WTC11 (cell line): ENCODE measurements around the gene TMEFF2.

ENCODE experiments used
- CREB1 ChIP-seq: sonication (generic); formaldehyde crosslinking; IDR thresholded peaks from 2 replicates; pipeline ENCODE4 v1.8.0; 2023; ENCODE audit warnings: mild to moderate bottlenecking, missing genetic modification reagents
- CREM ChIP-seq: sonication (generic); formaldehyde crosslinking; IDR thresholded peaks from 2 replicates; pipeline ENCODE4 v1.8.1; 2022; ENCODE audit warnings: mild to moderate bottlenecking, missing genetic modification reagents, moderate library complexity
- CTCF ChIP-seq: fragments of 200-600 bp; IDR thresholded peaks from 2 replicates; pipeline ENCODE4 v1.8.0; 2022; ENCODE audit warnings: antibody characterized with exemption
- ETV6 ChIP-seq: sonication (generic); formaldehyde crosslinking; IDR thresholded peaks from 2 replicates; pipeline ENCODE4 v1.8.1; 2022; ENCODE audit warnings: mild to moderate bottlenecking, missing genetic modification reagents
- NFE2L1 ChIP-seq: sonication (generic); formaldehyde crosslinking; IDR thresholded peaks from 2 replicates; pipeline ENCODE4 v1.8.1; 2023; ENCODE audit warnings: missing genetic modification reagents
- NFYB ChIP-seq: sonication (generic); formaldehyde crosslinking; conservative IDR thresholded peaks from 2 replicates; pipeline ENCODE4 v1.8.0; 2022; ENCODE audit warnings: low read depth, missing genetic modification reagents
- PREB ChIP-seq: sonication (generic); formaldehyde crosslinking; IDR thresholded peaks from 2 replicates; pipeline ENCODE4 v1.8.1; 2022; ENCODE audit warnings: mild to moderate bottlenecking, missing genetic modification reagents, moderate library complexity, borderline replicate concordance
- SMAD3 ChIP-seq: sonication (generic); formaldehyde crosslinking; IDR thresholded peaks from 2 replicates; pipeline ENCODE4 v1.8.0; 2022; ENCODE audit warnings: missing genetic modification reagents, mild to moderate bottlenecking, borderline replicate concordance
- SMAD4 ChIP-seq: sonication (generic); formaldehyde crosslinking; IDR thresholded peaks from 2 replicates; pipeline ENCODE4 v1.8.0; 2022; ENCODE audit warnings: mild to moderate bottlenecking, missing genetic modification reagents
- SP1 ChIP-seq: sonication (generic); formaldehyde crosslinking; conservative IDR thresholded peaks from 2 replicates; pipeline ENCODE4 v1.8.1; 2022; ENCODE audit warnings: missing genetic modification reagents
- TP53 ChIP-seq: sonication (generic); formaldehyde crosslinking; IDR thresholded peaks from 2 replicates; pipeline ENCODE4 v1.8.1; 2023; ENCODE audit warnings: mild to moderate bottlenecking, missing genetic modification reagents
- TF ChIP-seq, protein P1 (sequence below): sonication (generic); formaldehyde crosslinking; conservative IDR thresholded peaks from 2 replicates; pipeline ENCODE4 v1.8.1; 2023; ENCODE audit warnings: mild to moderate bottlenecking, low read depth, missing genetic modification reagents, moderate library complexity
- TF ChIP-seq, protein P2 (sequence below): sonication (generic); formaldehyde crosslinking; conservative IDR thresholded peaks from 2 replicates; pipeline ENCODE4 v1.8.1; 2022; ENCODE audit warnings: mild to moderate bottlenecking, missing genetic modification reagents
- TF ChIP-seq, protein P3 (sequence below): sonication (generic); formaldehyde crosslinking; IDR thresholded peaks from 2 replicates; pipeline ENCODE4 v1.8.1; 2023; ENCODE audit warnings: mild to moderate bottlenecking, missing genetic modification reagents

DNA sequence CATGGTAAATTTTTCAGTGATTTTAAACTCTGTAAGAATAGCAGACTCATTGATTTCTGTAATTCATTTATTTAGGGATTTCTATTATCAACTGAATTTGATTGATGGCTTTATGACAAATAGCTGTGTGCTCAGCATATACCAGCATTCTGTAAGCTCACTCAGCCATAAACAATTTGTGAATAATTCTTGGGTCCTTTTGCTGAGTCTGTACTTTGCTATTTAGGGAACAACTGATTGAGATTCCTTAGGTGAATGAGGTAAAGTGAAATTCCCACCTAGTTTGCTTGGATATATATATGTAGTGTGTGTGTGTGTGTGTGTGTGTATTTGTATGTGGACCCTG, 271.1 kb downstream of the TMEFF2 start:
- TF ChIP-seq CTCF (no peak), SP1 (CRISPR knock-in tag) (no peak), SMAD4 (CRISPR knock-in tag) (no peak), NFYB (CRISPR knock-in tag) (no peak), SMAD3 (CRISPR knock-in tag) (no peak), PREB (CRISPR knock-in tag) (no peak), NFE2L1 (CRISPR knock-in tag) (no peak), CREB1 (CRISPR knock-in tag) (no peak), CREM (no peak), TP53 (CRISPR knock-in tag) (no peak), ETV6 (CRISPR knock-in tag) (no peak)
- TF ChIP-seq, protein P1, sequence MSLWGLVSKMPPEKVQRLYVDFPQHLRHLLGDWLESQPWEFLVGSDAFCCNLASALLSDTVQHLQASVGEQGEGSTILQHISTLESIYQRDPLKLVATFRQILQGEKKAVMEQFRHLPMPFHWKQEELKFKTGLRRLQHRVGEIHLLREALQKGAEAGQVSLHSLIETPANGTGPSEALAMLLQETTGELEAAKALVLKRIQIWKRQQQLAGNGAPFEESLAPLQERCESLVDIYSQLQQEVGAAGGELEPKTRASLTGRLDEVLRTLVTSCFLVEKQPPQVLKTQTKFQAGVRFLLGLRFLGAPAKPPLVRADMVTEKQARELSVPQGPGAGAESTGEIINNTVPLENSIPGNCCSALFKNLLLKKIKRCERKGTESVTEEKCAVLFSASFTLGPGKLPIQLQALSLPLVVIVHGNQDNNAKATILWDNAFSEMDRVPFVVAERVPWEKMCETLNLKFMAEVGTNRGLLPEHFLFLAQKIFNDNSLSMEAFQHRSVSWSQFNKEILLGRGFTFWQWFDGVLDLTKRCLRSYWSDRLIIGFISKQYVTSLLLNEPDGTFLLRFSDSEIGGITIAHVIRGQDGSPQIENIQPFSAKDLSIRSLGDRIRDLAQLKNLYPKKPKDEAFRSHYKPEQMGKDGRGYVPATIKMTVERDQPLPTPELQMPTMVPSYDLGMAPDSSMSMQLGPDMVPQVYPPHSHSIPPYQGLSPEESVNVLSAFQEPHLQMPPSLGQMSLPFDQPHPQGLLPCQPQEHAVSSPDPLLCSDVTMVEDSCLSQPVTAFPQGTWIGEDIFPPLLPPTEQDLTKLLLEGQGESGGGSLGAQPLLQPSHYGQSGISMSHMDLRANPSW (CRISPR knock-in tag) = no peak
- TF ChIP-seq, protein P2, sequence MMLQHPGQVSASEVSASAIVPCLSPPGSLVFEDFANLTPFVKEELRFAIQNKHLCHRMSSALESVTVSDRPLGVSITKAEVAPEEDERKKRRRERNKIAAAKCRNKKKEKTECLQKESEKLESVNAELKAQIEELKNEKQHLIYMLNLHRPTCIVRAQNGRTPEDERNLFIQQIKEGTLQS (CRISPR knock-in tag) = no peak
- TF ChIP-seq, protein P3, sequence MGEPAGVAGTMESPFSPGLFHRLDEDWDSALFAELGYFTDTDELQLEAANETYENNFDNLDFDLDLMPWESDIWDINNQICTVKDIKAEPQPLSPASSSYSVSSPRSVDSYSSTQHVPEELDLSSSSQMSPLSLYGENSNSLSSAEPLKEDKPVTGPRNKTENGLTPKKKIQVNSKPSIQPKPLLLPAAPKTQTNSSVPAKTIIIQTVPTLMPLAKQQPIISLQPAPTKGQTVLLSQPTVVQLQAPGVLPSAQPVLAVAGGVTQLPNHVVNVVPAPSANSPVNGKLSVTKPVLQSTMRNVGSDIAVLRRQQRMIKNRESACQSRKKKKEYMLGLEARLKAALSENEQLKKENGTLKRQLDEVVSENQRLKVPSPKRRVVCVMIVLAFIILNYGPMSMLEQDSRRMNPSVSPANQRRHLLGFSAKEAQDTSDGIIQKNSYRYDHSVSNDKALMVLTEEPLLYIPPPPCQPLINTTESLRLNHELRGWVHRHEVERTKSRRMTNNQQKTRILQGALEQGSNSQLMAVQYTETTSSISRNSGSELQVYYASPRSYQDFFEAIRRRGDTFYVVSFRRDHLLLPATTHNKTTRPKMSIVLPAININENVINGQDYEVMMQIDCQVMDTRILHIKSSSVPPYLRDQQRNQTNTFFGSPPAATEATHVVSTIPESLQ (CRISPR knock-in tag) = no peak
